SK-N-SH treated with all-trans-retinoic acid at 6 μM for 48 hours (cell line): ENCODE data around the gene GSS.

Source experiments
- ARNTL ChIP-seq: fragments of 450-650 bp; formaldehyde crosslinking; IDR thresholded peaks from 2 replicates; pipeline ENCODE4 v1.5.0; 2020; ENCODE audit warnings: low read depth, mild to moderate bottlenecking, moderate library complexity, borderline replicate concordance
- BACH2 ChIP-seq: fragments of 250-450 bp; sonication (Bioruptor Pico); IDR thresholded peaks from 2 replicates; pipeline ENCODE4 v1.9.0; 2021; ENCODE audit warnings: mild to moderate bottlenecking, borderline replicate concordance
- CREB5 ChIP-seq: fragments of 250-450 bp; sonication (Bioruptor Pico); IDR thresholded peaks from 2 replicates; pipeline ENCODE4 v1.5.1; 2020; ENCODE audit warnings: low read depth, mild to moderate bottlenecking, moderate library complexity
- CSDC2 ChIP-seq: fragments of 250-450 bp; sonication (Bioruptor Pico); IDR thresholded peaks from 2 replicates; pipeline ENCODE4 v1.5.0; 2020; ENCODE audit warnings: mild to moderate bottlenecking, moderate library complexity
- OSR1 ChIP-seq: fragments of 250-450 bp; sonication (Bioruptor Pico); IDR thresholded peaks from 2 replicates; pipeline ENCODE4 v1.8.0; 2022; ENCODE audit warnings: moderate library complexity, mild to moderate bottlenecking, inconsistent platforms
- PATZ1 ChIP-seq: fragments of 250-450 bp; sonication (Bioruptor Pico); IDR thresholded peaks from 2 replicates; pipeline ENCODE4 v1.8.0; 2020; ENCODE audit warnings: mild to moderate bottlenecking, moderate library complexity, borderline replicate concordance
- POU6F1 ChIP-seq: fragments of 250-450 bp; sonication (Bioruptor Pico); IDR thresholded peaks from 2 replicates; pipeline ENCODE4 v1.8.0; 2021; ENCODE audit warnings: low read depth, mild to moderate bottlenecking, moderate library complexity, borderline replicate concordance
- PPARA ChIP-seq: fragments of 250-450 bp; sonication (Bioruptor Pico); IDR thresholded peaks from 2 replicates; pipeline ENCODE4 v1.5.0; 2020; ENCODE audit warnings: mild to moderate bottlenecking, borderline replicate concordance
- RARB ChIP-seq: fragments of 250-450 bp; sonication (Bioruptor Pico); IDR thresholded peaks from 2 replicates; pipeline ENCODE4 v1.8.0; 2021; ENCODE audit warnings: mild to moderate bottlenecking, moderate library complexity
- SNAI2 ChIP-seq: fragments of 250-450 bp; sonication (Bioruptor Pico); IDR thresholded peaks from 2 replicates; pipeline ENCODE4 v1.5.0; 2020; ENCODE audit warnings: mild to moderate bottlenecking, moderate library complexity
- TCF4 ChIP-seq: fragments of 250-450 bp; sonication (Bioruptor Pico); IDR thresholded peaks from 2 replicates; pipeline ENCODE4 v1.8.0; 2021; ENCODE audit warnings: mild to moderate bottlenecking, moderate library complexity, borderline replicate concordance
- TOX ChIP-seq: fragments of 250-450 bp; sonication (Bioruptor Pico); IDR thresholded peaks from 2 replicates; pipeline ENCODE4 v1.8.0; 2021; ENCODE audit warnings: mild to moderate bottlenecking, moderate library complexity, borderline replicate concordance
- ZFP3 ChIP-seq: fragments of 250-450 bp; sonication (Bioruptor Pico); IDR thresholded peaks from 2 replicates; pipeline ENCODE4 v1.5.0; 2020; ENCODE audit warnings: mild to moderate bottlenecking, moderate library complexity
- ZFP30 ChIP-seq: fragments of 450-650 bp; formaldehyde crosslinking; IDR thresholded peaks from 2 replicates; pipeline ENCODE4 v1.5.0; 2022; ENCODE audit warnings: mild to moderate bottlenecking, moderate library complexity

- no peak for TF ChIP-seq CSDC2 (CRISPR knock-in tag)
- no peak for TF ChIP-seq SNAI2 (CRISPR knock-in tag)
- TF ChIP-seq ZFP30 (CRISPR knock-in tag) = no peak
- TF ChIP-seq RARB (CRISPR knock-in tag) = no peak
- TF ChIP-seq PPARA (CRISPR knock-in tag) = no peak
- TF ChIP-seq POU6F1 (CRISPR knock-in tag) = no peak
- no peak for TF ChIP-seq PATZ1 (CRISPR knock-in tag)
- no peak for TF ChIP-seq TCF4
- no peak for TF ChIP-seq BACH2 (CRISPR knock-in tag)
- no peak for TF ChIP-seq ARNTL (CRISPR knock-in tag)
- no peak for TF ChIP-seq TOX (CRISPR knock-in tag)
- no peak for TF ChIP-seq CREB5
- TF ChIP-seq OSR1 (CRISPR knock-in tag) = no peak
- TF ChIP-seq ZFP3 (CRISPR knock-in tag) = no peak
These were observed 75.3 kb downstream of the GSS start for GRCh38 chr20:34880215-34880850.
